ENCODE measurements around the gene PLIN1.

PLIN1 gene

DNA sequence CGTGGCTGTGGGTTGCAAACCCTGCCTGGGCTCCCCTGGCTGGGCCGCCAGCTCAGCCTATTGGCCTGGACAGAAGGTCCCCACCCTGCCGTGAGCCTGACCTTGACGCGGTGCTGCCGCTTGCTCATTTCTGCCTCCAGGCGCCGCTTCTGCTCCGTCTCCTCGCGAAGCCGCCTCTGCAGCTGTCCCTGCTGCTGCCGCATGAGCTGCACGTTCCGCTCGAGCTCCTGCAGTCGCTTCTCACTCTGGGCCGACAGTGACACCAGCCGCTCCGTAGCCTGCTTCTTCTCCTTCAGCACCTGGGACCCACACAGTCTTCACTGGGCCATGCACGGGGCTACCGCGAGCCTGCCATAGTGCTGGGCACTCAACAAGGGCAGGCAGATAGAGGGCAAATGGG, 45.6 kb downstream of the PLIN1 start:
- Histone ChIP-seq H3K27me3 (replicated peaks; ENCODE audit: control insufficient read depth, insufficient read depth, low read length) (no peaks in the 10 kb centered on the region), H3K9me3 (ENCODE audit: control insufficient read depth, low read length) (no peaks in the 10 kb centered on the region), H3K36me3 (ENCODE audit: control insufficient read depth, insufficient read depth, low read length, severe bottlenecking) (peaks cover 50% of the 10 kb centered on the region), H3K9ac (ENCODE audit: low read length) (no peak overlapping the region), H3K4me1 (ENCODE audit: control insufficient read depth, insufficient read depth, low read length) (no peaks in the 10 kb centered on the region), H3K4me3 (ENCODE audit: low read length) (no peak overlapping the region)
- no peak for DNase-seq (ENCODE audit: low read depth)

DNA sequence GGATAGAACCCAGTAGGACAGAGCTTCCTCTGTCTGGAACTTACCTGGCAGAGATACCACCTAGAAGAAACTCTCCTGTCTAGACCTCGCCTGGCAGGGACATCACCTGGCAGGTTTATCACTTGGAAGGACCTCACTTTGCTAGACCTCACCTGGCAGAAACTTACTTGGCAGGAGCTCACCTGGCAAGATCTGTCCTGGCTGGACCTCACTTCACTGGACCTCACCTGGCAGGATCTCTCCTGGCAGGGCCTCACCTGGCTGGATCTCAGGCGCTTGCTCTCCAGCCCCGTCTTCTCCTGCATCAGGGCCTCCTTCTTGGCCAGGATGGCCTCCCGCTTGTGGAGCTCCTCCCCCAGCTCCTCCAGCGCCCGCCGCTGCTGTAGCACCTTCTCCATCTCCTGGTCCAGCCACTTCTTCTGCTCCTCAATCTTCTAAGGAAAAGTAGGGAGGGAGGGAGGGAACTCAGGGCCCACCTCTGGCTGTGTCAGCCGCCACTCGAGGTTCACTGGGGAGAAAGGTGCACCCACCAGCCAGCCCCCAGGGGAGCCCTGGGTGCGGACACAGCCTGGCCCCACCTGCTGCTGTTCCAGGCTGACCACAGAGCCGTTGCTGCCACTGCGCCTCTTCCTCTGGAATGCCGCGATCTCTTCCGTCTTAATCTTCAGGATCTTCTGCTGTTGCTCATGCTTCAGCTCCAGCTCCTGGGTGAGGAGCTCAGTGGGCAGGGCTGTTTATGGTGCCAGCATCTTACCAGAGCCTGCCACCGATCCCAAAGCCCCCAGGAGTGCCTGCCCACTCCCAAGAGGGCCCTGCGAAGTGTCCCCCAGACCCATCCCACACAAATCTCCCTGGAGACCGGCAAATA, 46.4 kb downstream of the PLIN1 start:
- Histone ChIP-seq H3K4me1 (ENCODE audit: control insufficient read depth, insufficient read depth, low read length) (no peaks in the 10 kb centered on the region), H3K9me3 (ENCODE audit: control insufficient read depth, low read length) (no peaks in the 10 kb centered on the region), H3K27me3 (replicated peaks; ENCODE audit: control insufficient read depth, insufficient read depth, low read length) (no peaks in the 10 kb centered on the region), H3K9ac (ENCODE audit: low read length) (no peak overlapping the region), H3K36me3 (ENCODE audit: control insufficient read depth, insufficient read depth, low read length, severe bottlenecking) (peaks cover 57% of the 10 kb centered on the region), H3K4me3 (ENCODE audit: low read length) (no peak overlapping the region)
- DNase-seq (ENCODE audit: low read depth) = no peak

DNA sequence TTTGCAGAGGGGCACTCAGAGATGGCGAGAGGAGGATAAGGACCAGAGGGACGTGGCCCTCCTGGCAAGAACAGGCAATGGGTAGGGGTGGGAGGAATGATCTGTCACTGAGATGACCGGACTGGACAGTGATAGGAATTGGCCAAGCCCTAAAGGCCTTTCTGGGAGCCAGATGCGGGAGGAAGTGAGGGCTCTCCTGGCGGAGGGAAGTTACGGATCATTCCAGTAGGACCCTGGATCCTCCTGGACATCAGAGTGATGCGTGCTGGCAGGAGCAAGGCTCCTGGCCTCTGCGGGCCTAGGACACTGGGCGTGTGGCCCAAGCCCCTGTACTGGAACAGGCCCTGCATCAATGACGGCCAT, 47.3 kb downstream of the PLIN1 start:
- Histone ChIP-seq H3K36me3 (ENCODE audit: control insufficient read depth, insufficient read depth, low read length, severe bottlenecking) (peaks cover 67% of the 10 kb centered on the region), H3K27me3 (replicated peaks; ENCODE audit: control insufficient read depth, insufficient read depth, low read length) (no peaks in the 10 kb centered on the region)

DNA sequence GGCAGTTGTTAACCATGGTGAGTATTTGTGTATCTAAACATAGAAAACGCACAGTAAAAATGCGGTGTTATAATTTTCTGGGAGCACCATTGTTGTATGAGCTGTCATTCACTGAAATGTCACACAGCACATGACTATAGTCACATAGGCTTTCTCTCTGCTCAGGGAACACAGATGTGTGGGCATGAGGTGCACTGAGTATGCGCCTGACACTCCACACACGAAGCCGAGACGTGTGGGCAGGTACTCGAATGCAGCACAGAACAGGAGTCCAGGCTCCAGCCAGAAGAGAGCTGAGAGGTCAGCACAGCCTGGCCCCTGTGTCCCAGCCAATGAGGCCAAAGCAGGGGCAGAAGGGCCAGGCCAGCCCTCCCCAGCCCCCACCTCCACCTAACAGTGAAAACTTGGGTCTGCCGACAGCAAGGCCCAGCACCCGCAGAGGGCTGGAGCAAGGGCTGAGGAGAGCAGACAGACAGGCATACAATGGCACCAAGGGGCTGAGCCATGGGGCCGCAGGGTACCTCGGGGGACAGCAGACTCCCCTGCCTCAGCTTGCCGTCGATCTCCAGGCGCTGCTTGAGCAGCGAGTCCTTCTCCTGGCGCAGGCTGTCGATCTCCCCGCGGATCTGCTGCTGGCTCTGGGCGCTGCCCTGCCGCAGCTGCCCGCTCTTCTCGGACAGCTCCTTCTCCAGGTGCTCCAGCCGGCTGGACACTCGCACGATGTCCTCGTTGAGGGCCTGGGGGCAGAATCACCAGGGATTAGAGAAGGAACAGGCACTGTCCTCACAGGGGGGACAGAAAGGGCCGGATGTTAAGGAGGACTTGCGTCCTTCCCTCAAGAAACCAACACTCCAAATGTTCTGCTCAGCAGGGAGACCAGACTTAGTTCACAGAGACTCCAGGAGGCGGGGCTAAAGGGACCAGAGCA, 47.9 kb downstream of the PLIN1 start:
- Histone ChIP-seq H3K4me1 (ENCODE audit: control insufficient read depth, insufficient read depth, low read length) (no peaks in the 10 kb centered on the region), H3K27me3 (replicated peaks; ENCODE audit: control insufficient read depth, insufficient read depth, low read length) (no peaks in the 10 kb centered on the region), H3K9me3 (ENCODE audit: control insufficient read depth, low read length) (no peaks in the 10 kb centered on the region), H3K4me3 (ENCODE audit: low read length) (no peak overlapping the region), H3K9ac (ENCODE audit: low read length) (no peak overlapping the region), H3K36me3 (ENCODE audit: control insufficient read depth, insufficient read depth, low read length, severe bottlenecking) (peaks cover 73% of the 10 kb centered on the region)
- DNase-seq (ENCODE audit: low read depth) = no peak

More for the DNA sequence above, 47.3 kb downstream of the PLIN1 start:
- no peaks in the 10 kb centered on the region for H3K9me3 ChIP-seq (ENCODE audit: control insufficient read depth, low read length)
- H3K4me1 ChIP-seq (ENCODE audit: control insufficient read depth, insufficient read depth, low read length) = no peaks in the 10 kb centered on the region
- no peak for DNase-seq (ENCODE audit: low read depth)
- no peak overlapping the region for H3K4me3 ChIP-seq (ENCODE audit: low read length)
- no peak overlapping the region for H3K9ac ChIP-seq (ENCODE audit: low read length)

DNA sequence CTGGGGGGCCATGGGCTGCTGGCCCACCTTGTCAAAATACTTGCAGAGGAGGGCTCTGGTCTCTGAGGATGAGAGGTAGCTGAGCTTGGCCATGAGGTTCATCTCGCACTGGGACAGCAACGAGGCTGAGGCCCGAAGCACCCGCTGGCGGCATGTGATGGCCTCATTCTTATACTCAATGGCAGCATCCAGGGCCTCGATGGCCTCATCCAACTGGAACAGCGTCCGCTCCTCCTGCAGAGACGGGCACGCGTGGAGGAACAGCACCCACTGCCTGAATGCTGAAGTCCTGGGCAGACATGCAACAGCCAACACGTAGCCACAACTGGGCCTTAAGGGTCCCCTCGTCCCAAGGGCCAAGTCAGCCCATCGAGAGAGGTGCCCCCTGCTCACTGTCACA, 48.9 kb downstream of the PLIN1 start:
- Histone ChIP-seq H3K9ac (ENCODE audit: low read length) (no peak overlapping the region), H3K4me1 (ENCODE audit: control insufficient read depth, insufficient read depth, low read length) (no peaks in the 10 kb centered on the region), H3K9me3 (ENCODE audit: control insufficient read depth, low read length) (no peaks in the 10 kb centered on the region), H3K27me3 (replicated peaks; ENCODE audit: control insufficient read depth, insufficient read depth, low read length) (no peaks in the 10 kb centered on the region), H3K4me3 (ENCODE audit: low read length) (no peak overlapping the region), H3K36me3 (ENCODE audit: control insufficient read depth, insufficient read depth, low read length, severe bottlenecking) (peaks cover 80% of the 10 kb centered on the region)
- no peak for DNase-seq (ENCODE audit: low read depth)

DNA sequence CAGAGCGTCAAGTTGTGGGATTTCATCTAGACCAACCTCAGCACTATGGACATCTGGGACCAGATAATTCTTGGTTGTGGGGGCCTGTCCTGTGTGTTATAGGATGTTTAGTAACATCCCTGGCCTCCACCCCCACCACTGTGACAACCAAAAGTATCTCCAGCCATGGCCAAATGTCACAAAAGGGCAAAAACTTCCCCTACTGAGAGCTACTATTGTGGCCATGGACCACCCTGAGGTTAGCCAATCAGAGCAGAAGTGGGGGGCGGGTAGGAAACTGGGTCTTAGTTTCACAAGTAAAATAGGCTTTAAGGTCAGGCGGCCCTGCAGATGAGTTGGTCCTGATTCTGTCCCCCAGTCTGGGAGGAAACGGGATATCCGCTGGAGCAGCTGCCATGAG, 49.3 kb downstream of the PLIN1 start:
- no peak overlapping the region for H3K4me3 ChIP-seq (ENCODE audit: low read length)
- no peak for DNase-seq (ENCODE audit: low read depth)
- H3K27me3 ChIP-seq (replicated peaks; ENCODE audit: control insufficient read depth, insufficient read depth, low read length) = no peaks in the 10 kb centered on the region
- no peaks in the 10 kb centered on the region for H3K4me1 ChIP-seq (ENCODE audit: control insufficient read depth, insufficient read depth, low read length)
- H3K9ac ChIP-seq (ENCODE audit: low read length) = no peak overlapping the region
- peaks cover 80% of the 10 kb centered on the region for H3K36me3 ChIP-seq (ENCODE audit: control insufficient read depth, insufficient read depth, low read length, severe bottlenecking)
- no peaks in the 10 kb centered on the region for H3K9me3 ChIP-seq (ENCODE audit: control insufficient read depth, low read length)

DNA sequence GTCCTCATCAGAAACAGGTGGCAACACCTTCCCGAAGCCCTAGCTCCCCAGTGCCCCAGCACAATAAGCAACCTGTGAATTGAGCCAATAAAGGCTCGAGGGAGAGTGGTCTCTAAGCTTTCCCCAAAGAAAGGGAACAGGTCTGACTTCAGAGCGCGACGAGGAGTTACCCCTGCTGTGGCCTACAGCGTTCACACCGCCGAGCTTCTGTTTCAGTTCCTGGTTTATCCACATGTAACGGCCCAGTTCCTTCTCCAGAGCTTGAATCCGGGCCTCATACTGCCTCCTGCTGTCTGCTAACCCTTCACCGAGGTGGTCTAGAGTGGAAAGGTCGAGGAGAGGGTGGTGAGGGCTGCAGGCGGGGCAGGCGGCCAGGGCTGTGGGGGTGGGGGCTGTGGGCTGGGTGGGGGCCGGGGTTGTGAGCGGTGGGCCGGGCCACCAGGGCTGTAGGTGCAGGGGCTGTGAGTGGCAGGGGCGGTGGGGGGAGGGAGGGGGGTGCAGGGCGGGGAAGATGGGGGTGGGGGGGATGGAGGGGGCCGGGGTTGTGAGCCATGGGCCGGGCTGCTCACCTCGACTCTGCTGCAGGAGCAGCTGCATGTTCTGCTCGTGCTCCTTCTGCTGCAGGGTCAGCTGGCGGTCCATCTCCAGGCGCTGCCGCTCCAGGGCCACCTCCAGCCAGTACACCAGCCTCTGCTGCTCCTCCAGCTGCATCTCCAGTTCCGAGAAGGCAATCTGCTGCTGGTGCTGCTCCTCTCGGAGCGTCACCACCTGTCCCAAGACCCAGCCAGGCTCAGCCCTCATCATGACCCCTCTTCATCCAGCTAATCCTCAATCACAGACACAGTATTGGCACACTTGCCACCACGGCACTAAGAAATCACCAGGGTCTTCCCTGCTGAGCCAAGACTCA, 50.1 kb downstream of the PLIN1 start:
- DNase-seq (ENCODE audit: low read depth) = no peak
- peaks cover 87% of the 10 kb centered on the region for H3K36me3 ChIP-seq (ENCODE audit: control insufficient read depth, insufficient read depth, low read length, severe bottlenecking)

DNA sequence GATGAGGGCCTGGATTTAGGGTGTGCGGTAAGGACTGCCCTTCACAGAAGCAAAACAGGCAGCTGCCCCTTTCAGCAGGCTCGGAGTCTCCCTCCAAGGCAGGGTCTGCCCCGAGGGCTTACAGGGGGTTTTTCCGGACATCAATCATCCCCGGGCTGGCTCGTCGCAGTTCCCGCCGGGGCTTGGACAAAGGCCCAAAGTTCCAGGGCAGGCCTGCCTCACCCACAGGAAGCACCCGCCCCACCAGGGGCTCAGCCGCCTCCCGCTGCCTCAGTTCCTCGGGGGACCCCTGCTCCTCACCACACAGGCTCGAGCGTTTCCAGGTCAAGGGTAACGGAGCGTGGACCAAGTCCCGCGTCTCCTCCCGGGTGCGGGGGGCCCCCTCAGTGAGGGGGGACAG, 50.9 kb downstream of the PLIN1 start:
- H3K4me3 ChIP-seq (ENCODE audit: low read length) = no peak overlapping the region
- no peaks in the 10 kb centered on the region for H3K9me3 ChIP-seq (ENCODE audit: control insufficient read depth, low read length)
- no peaks in the 10 kb centered on the region for H3K27me3 ChIP-seq (replicated peaks; ENCODE audit: control insufficient read depth, insufficient read depth, low read length)
- H3K4me1 ChIP-seq (ENCODE audit: control insufficient read depth, insufficient read depth, low read length) = peaks cover 11% of the 10 kb centered on the region
- H3K9ac ChIP-seq (ENCODE audit: low read length) = no peak overlapping the region
- H3K36me3 ChIP-seq (ENCODE audit: control insufficient read depth, insufficient read depth, low read length, severe bottlenecking) = peaks cover 85% of the 10 kb centered on the region
- no peak for DNase-seq (ENCODE audit: low read depth)

More for the DNA sequence above, 50.1 kb downstream of the PLIN1 start:
- Histone ChIP-seq H3K27me3 (replicated peaks; ENCODE audit: control insufficient read depth, insufficient read depth, low read length) (no peaks in the 10 kb centered on the region), H3K9me3 (ENCODE audit: control insufficient read depth, low read length) (no peaks in the 10 kb centered on the region), H3K4me3 (ENCODE audit: low read length) (no peak overlapping the region), H3K9ac (ENCODE audit: low read length) (no peak overlapping the region), H3K4me1 (ENCODE audit: control insufficient read depth, insufficient read depth, low read length) (peaks cover 4% of the 10 kb centered on the region)

DNA sequence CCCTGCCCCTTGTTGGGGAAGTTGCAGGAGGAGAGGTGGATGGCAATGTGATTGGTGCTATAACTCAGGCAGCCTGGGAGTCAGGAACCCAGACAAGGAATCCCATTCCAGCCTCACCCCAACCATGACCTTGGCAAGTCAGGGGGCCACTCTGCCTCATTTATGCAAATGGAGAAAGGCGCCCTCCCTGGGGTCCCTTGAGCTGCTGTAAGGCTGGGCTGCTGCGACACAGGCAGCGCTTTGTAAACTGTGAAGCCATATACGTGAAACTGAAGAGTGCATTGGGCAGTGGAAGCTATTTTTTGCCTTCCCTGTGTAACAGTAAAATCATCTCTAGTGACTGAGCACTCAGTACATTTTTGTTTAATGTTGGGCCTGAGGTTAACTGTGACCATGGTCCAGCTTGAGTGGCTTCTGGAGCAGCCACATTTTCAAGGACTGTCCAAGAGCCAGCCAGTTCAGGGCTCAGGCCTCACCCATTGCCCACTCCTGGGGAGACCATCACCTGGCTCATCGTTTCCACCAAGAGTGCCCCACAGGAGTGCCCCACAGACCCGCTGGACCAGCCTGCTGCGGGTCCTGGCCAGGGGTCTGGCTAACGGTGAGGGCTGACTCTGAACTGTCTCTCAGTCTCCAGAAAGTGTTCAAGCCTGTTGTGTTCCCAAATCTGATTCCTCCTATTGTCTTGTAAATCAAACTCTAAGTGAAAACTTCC, 51.8 kb downstream of the PLIN1 start:
- Histone ChIP-seq H3K4me1 (ENCODE audit: control insufficient read depth, insufficient read depth, low read length) (peaks cover 18% of the 10 kb centered on the region), H3K9ac (ENCODE audit: low read length) (no peak overlapping the region), H3K4me3 (ENCODE audit: low read length) (no peak overlapping the region), H3K36me3 (ENCODE audit: control insufficient read depth, insufficient read depth, low read length, severe bottlenecking) (peaks cover 80% of the 10 kb centered on the region), H3K27me3 (replicated peaks; ENCODE audit: control insufficient read depth, insufficient read depth, low read length) (no peaks in the 10 kb centered on the region), H3K9me3 (ENCODE audit: control insufficient read depth, low read length) (no peaks in the 10 kb centered on the region)
- no peak for DNase-seq (ENCODE audit: low read depth)

DNA sequence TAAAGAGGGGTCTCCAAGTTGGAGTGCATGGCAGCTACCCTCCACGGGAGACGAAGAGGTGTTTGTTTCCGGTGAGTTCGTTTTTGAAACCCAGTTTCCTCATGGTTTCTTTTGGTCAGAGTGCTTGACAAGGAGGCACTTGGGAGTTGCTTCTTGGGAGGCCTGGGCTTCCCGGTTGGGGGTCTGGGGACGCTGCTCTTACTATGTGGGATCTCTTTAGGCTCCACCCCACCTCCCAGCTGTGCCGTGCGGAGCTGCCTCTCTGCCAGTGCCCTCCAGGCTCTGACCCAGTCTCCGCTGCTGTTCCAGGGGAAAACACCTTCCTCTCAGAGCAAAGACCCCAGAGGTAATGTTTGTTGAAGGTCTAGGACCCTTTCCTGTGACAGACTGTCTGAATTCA, 53.5 kb downstream of the PLIN1 start:
- DNase-seq (ENCODE audit: low read depth) = no peak
- Histone ChIP-seq H3K4me1 (ENCODE audit: control insufficient read depth, insufficient read depth, low read length) (peaks cover 18% of the 10 kb centered on the region), H3K4me3 (ENCODE audit: low read length) (no peak overlapping the region), H3K36me3 (ENCODE audit: control insufficient read depth, insufficient read depth, low read length, severe bottlenecking) (peaks cover 63% of the 10 kb centered on the region), H3K9ac (ENCODE audit: low read length) (no peak overlapping the region), H3K27me3 (replicated peaks; ENCODE audit: control insufficient read depth, insufficient read depth, low read length) (no peaks in the 10 kb centered on the region), H3K9me3 (ENCODE audit: control insufficient read depth, low read length) (no peaks in the 10 kb centered on the region)
